Mesodermal cell (in vitro differentiated cells): ENCODE results near the gene GADL1.

ENCODE experiments used
- H3K27ac ChIP-seq: 2 replicates; pipeline ENCODE4 v1.7.0; 2013; ENCODE audit warnings: mild to moderate bottlenecking, low read depth, low read length, moderate library complexity; ENCODE audit not compliant: severe bottlenecking
- H3K36me3 ChIP-seq: 2 replicates; pipeline ENCODE4 v1.7.1; 2013; ENCODE audit warnings: mild to moderate bottlenecking, low read length, moderate library complexity; ENCODE audit not compliant: control insufficient read depth, insufficient read depth
- H3K4me1 ChIP-seq: one replicate; pipeline ENCODE4 v1.7.1; 2013; ENCODE audit warnings: mild to moderate bottlenecking, low read length; ENCODE audit not compliant: insufficient read depth, control insufficient read depth, poor library complexity, severe bottlenecking
- H3K4me3 ChIP-seq: 2 replicates; pipeline ENCODE4 v1.7.0; 2013; ENCODE audit warnings: low read length, control low read depth, mild to moderate bottlenecking; ENCODE audit not compliant: insufficient read depth, poor library complexity, severe bottlenecking; ENCODE audit errors: extremely low read depth
- H3K9me3 ChIP-seq: 2 replicates; pipeline ENCODE4 v1.7.1; 2013; ENCODE audit warnings: mild to moderate bottlenecking, low read length, moderate library complexity; ENCODE audit not compliant: control insufficient read depth
- WGBS, 2 experiments: methylation state at CpG; one replicate each; pipeline ENCODE4 v1.1.5; 2013; ENCODE audit warnings: missing lambda C conversion rate in 2 of 2; ENCODE audit not compliant: insufficient coverage in 2 of 2; 5-methylcytosine and 5-hydroxymethylcytosine counted together

The GADL1 gene

DNA sequence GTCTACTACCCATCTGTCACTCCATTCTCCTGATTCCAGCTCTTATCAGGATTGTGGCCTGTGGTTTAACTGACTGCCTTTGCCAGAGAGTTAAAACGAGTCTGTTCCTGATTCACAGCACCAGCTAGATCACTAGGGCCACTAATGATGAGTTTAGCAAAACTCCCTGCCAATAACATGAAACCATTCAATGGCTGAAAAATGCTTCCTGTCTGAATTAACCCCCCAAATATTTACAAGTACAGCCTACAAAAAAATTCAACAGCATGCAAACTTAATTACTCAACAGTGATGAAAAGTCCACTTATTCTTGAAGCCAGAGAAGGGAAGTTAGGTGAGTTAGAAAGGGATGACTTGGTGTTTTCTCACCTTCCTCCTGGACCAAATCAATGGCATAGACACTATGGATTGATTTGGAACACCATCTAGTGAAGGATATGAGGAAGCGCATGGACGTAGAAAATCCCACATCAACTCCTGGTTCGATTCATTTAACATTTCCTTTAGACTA, 146.6 kb downstream of the GADL1 start:
- no peak overlapping the region for H3K4me3 ChIP-seq
- H3K4me1 ChIP-seq = peaks cover 17% of the 10 kb centered on the region
- H3K36me3 ChIP-seq = no peaks in the 10 kb centered on the region
- H3K27ac ChIP-seq = peak overlapping the region; percentile 42
- WGBS, 2 experiments = 0 to 50% methylated on average over 1 of the region's 4 CpGs
- H3K9me3 ChIP-seq = no peaks in the 10 kb centered on the region

GRCh38 chr3:30743641-30744317, 150.7 kb downstream of the GADL1 start:
- Histone ChIP-seq H3K4me1 (peaks cover 11% of the 10 kb centered on the region), H3K27ac (no peak overlapping the region), H3K4me3 (no peak overlapping the region), H3K9me3 (no peaks in the 10 kb centered on the region), H3K36me3 (no peaks in the 10 kb centered on the region)

GRCh38 chr3:30742796-30743619, 151.5 kb downstream of the GADL1 start:
- Histone ChIP-seq H3K27ac (no peak overlapping the region), H3K36me3 (no peaks in the 10 kb centered on the region), H3K4me3 (no peak overlapping the region), H3K4me1 (peaks cover 8% of the 10 kb centered on the region), H3K9me3 (no peaks in the 10 kb centered on the region)
- WGBS, 2 experiments = 70% methylated on average over 2 of the region's 4 CpGs; no CpG with 5 or more reads in 1 of the 2 experiments

- Histone ChIP-seq H3K27ac (no peak overlapping the region), H3K9me3 (no peaks in the 10 kb centered on the region), H3K4me3 (no peak overlapping the region), H3K36me3 (no peaks in the 10 kb centered on the region), H3K4me1 (no peaks in the 10 kb centered on the region)
- WGBS, 2 experiments = 95 to 100% methylated on average over 2 of the region's 2 CpGs
Observed at GRCh38 chr3:30741889-30742288, 152.6 kb downstream of the GADL1 start.

DNA sequence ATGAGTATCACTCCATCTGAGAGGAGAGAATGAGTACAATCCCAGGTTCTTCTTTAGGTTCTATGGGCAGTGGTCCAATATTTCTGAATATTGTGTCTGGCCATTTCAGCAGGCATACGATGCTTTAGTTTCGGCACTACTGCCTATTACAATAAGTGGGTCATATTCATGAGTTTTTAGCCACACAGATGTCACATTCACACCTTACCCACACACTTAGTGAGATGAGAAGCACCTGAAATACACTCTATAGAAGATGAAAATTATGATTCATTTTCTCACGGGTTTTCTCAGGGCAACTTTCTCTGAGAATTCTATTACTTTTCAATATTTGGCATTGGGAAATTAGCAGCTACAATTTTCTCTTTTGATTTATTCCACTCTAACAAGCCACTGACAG, 155.9 kb downstream of the GADL1 start:
- Histone ChIP-seq H3K9me3 (no peaks in the 10 kb centered on the region), H3K4me3 (no peak overlapping the region), H3K36me3 (no peaks in the 10 kb centered on the region), H3K4me1 (no peaks in the 10 kb centered on the region), H3K27ac (no peak overlapping the region)
- 100% methylated on average over 1 of the region's 3 CpGs; no CpG with 5 or more reads in 1 of the 2 experiments for WGBS, 2 experiments

DNA sequence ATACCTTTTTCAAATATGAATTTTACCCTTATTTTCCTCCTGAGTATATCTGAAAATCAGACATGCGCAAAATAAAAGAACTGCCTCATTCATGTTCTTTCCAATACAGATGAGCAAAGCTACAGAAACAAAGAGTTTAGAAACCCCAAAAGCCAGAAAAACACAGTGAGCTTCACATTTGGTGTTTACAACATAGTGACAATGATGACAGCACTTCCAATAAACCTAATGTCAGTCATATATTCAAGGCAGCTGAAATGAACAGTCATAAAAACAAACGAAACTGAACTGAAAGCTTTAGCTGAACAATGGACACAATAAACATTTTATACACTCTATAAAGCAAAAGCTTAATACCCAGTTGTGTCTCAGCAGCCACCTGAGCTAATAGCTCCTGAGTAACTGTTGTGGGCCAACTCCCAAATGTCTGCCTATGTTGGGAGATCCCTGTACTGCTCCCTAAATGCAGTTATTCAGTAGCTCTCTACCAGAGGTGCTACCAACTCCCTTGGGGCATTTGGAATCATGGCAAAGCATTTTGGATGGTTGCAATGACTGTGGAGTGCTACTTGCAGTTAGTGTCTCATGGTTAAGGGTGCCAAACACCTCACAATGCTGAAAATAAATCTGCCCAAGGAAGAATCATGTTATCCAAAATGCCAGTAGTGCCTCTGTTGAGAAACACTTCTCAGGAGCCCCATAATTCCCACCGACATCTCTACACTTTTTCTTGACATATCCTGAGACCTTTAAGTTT, 156.5 kb downstream of the GADL1 start:
- Histone ChIP-seq H3K9me3 (no peaks in the 10 kb centered on the region), H3K4me1 (no peaks in the 10 kb centered on the region), H3K27ac (no peak overlapping the region), H3K4me3 (no peak overlapping the region), H3K36me3 (no peaks in the 10 kb centered on the region)
- WGBS, 2 experiments = 85 to 90% methylated on average over 2 to 3 of the region's 3 CpGs

GRCh38 chr3:30733696-30734095, 160.8 kb downstream of the GADL1 start:
- no peaks in the 10 kb centered on the region for H3K4me1 ChIP-seq
- no peaks in the 10 kb centered on the region for H3K9me3 ChIP-seq
- no peak overlapping the region for H3K4me3 ChIP-seq
- WGBS, 2 experiments = 100% methylated on average over 1 of the region's 2 CpGs; no CpG with 5 or more reads in 1 of the 2 experiments
- H3K27ac ChIP-seq = no peak overlapping the region
- no peaks in the 10 kb centered on the region for H3K36me3 ChIP-seq

GRCh38 chr3:30733209-30733608, 161.3 kb downstream of the GADL1 start:
- H3K36me3 ChIP-seq = no peaks in the 10 kb centered on the region
- H3K4me3 ChIP-seq = no peak overlapping the region
- no peak overlapping the region for H3K27ac ChIP-seq
- no peaks in the 10 kb centered on the region for H3K4me1 ChIP-seq
- no peaks in the 10 kb centered on the region for H3K9me3 ChIP-seq
- no CpG with 5 or more reads among the region's 1 CpG for WGBS, 2 experiments

GRCh38 chr3:30730967-30731366, 163.5 kb downstream of the GADL1 start:
- 78 to 85% methylated on average over 2 to 3 of the region's 3 CpGs for WGBS, 2 experiments
- Histone ChIP-seq H3K4me3 (no peak overlapping the region), H3K36me3 (no peaks in the 10 kb centered on the region), H3K4me1 (no peaks in the 10 kb centered on the region), H3K27ac (no peak overlapping the region), H3K9me3 (no peaks in the 10 kb centered on the region)

DNA sequence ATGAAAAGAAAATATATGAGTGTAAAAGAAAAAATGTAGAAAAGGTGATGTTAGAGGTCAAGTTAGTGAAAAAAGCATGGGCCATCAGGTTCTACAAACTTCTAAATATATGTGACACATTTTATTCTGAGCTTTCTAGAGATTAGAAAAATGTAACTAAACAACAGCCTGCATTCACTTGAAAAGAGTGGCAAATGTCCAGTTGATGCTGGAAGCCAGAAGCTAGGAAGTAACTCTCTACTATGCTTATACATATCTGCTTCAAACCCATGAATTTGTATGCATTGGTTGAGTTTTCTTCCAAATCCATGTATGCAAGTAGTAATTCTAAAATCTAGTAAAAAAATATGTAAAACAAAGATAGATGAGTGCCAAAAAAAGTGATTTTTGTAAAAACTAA, 164.5 kb downstream of the GADL1 start:
- H3K4me1 ChIP-seq = no peaks in the 10 kb centered on the region
- H3K9me3 ChIP-seq = no peaks in the 10 kb centered on the region
- H3K27ac ChIP-seq = no peak overlapping the region
- no peak overlapping the region for H3K4me3 ChIP-seq
- no peaks in the 10 kb centered on the region for H3K36me3 ChIP-seq
